NCI-H345 (cell line): ENCODE data around the gene RHPN2.
"Not testable (repeated sequence)": the region's sequence is repeated elsewhere in the genome, so short reads cannot be mapped to it uniquely, and the experiment has no call there.

Source experiments
- DNase-seq: peaks from one replicate; lab custom pipeline; 2025; lab: John Stamatoyannopoulos, UW

The RHPN2 gene

DNA sequence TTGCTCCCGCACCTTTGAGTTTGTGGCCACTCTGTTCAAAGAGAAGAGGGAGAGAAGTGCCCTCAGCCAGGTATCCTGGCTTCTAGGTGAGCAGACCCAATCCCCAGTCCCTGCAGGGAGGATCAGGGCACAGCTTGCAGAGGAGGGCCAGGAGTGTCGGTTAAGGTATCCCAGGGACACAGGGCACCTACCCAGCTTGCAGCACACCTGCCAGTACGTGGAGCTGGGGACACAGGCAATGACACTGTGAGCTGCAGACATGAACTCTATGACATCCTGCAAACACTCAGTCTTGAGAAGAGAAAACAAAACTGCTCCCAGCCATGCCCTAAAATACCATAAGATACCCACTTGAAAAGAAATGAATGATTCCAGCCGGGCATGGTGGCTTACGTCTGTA, 38.1 kb downstream of the RHPN2 start:
- not testable (repeated sequence) for DNase-seq

DNA sequence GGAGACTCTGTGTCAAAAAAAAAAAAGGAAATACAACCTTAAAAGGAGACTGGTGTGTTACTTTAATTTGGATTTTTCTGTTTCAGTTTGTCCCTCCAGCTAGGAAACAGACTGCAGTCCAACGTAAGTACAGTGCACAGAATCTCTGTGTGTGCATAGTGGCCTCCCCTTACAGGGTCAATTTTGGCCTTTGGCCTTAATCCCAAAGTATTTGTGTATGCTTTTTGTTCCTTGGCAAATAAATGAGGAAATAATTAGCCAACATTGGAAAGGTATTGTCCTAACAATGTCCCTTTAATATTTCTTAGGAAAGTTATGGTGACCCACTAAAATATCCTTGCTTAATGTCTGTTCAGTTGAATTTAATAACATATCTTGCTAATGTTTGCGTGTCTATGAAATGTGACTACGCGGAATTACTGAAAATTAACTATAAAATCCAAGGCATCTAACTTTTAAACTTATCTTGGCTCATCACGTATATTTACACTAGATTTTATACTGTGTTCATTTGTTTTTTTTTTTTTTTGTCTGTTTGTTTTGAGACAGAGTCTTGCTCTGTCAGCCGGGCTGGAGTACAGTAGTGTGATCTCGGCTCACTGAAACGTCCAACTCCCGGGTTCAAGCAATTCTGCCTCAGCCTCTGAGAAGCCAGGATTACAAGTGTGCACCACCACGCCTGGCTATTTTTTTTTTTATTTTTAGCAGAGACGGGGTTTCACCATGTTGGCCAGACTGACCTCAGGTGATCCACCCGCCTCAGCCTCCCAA, 39.0 kb downstream of the RHPN2 start:
- not testable (repeated sequence) for DNase-seq

DNA sequence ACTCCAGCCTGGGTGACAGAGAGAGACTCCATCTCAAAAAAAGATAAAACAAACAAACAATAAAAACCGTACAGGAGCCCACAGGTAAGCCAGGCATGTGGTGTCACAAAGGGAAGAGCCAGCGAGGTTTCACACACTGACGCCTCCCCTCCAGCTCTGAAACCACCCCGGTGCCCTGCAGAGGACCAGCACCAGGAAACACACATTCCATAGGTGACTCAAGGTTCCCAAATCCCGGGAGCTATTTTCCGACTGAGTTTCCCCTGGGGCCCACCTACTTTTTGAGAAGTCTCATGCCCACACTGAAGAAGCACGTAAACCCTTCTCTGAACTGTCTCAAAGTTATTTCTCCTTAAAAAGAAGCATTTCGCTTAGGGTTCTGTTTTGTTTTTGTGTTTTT, 40.3 kb downstream of the RHPN2 start:
- no peak for DNase-seq

DNA sequence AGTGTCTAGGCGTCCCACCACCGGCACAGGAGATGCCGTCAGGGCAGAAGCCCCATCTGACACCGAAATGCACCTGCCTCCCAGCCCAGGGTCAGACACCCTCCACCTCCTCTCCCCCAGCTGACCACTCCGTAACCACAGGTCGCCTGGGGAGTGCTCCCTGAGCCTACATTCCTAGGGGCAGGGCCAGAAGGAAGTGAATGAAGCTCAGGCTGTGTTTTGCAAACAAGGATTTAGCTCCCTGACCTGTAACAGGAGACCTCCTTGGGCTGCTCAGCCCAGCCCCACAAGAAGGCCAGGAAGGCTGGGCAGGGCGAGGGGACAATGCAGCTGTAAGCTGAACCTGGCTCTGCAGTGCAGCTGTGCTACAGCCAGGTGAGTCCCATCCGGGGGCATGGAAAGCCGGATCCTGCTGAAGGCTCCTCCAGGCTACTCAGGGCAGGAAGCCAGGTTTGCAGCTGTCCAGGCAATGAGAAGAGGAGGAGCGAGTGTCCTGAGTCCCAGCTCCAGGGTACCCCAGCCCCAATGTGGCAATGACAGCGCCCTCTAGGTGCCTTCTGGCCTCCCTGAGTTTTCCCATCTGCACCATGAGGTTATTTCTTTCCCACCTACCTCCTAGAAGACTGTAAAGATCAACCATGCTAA, 42.1 kb downstream of the RHPN2 start:
- no peak for DNase-seq

DNA sequence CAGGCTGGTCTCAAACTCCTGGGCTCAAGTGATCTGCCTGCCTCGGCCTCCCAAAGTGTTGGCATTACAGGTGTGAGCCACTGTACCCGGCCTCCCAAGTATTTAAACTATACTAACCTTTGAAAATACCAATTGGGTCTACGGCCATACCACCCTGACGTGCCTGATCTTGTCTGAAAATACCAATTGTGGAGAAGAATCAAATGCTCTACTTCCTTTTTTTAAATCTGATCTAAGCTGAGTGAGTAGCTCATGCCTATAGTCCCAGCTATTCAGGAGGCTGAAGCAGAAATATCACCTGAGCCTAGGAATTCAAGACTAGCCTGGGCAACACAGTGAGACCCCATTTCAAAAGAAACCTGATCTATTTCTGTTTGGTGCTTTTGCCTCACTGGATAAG, 53.8 kb downstream of the RHPN2 start:
- DNase-seq: not testable (repeated sequence)

DNA sequence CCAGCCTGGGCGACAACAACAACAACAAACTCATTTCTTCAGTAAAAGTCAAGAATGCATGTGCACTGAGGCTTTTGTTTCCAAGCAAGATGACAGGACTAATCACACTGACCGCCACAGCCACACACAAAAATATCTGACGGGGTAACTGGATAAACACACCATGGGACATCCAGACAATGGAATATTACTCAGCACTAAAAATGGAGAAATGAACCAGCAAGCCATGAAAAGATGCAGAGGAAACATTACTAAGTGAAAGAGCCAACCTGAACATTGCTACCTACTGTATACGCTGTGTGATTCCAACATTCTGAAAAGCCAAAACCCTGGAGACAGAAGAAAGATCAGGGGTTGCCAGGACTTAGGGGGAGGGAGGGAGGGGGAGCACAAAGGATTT, 56.0 kb downstream of the RHPN2 start:
- DNase-seq: no peak

DNA sequence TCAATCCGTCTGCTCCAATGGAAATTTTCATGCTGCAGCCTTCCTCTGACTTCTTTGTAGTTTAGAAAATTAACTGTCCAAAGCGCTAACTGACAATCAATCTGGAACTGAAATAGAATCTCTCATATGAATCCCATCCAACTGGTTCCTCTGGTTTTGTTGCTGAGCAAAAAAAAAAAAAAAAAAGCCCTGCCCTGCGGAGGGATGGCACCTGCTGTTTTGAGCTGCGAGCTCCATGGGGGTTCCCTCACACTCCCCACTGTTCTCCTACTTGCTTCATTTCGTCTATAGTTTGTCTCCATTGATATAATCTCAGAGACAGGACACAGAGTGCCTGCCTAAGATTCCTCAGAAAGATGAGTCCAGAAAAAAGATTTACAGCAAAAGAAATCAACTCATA, 59.2 kb downstream of the RHPN2 start:
- peak; percentile 93 for DNase-seq

DNA sequence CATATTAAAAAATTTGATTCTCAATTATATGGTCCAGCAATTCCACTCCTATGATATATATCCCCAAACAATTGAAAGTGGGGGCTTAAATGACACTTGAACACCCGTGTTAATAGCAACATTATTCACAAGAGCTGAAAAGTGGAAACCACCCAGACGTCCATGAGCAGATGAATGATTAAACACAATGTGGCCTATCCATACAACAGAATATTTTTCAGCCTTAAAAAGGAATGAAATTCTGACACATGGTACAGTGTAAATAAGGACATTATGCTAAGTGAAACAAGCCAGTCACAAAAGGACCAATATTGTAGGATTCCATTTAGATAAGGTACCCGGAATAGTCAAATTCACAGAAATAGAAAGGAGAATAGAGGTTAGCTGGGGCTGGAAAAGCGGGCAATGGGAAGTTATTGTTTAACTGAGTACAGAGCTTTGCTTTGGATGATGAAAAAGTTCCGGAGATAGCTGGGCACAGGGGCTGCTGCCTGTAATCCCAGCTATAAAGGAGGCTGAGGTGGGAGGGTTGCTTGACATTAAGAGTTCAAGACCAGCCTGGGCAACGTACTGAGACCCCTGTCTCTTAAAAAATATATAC, 61.2 kb downstream of the RHPN2 start:
- DNase-seq: not testable (repeated sequence)

DNA sequence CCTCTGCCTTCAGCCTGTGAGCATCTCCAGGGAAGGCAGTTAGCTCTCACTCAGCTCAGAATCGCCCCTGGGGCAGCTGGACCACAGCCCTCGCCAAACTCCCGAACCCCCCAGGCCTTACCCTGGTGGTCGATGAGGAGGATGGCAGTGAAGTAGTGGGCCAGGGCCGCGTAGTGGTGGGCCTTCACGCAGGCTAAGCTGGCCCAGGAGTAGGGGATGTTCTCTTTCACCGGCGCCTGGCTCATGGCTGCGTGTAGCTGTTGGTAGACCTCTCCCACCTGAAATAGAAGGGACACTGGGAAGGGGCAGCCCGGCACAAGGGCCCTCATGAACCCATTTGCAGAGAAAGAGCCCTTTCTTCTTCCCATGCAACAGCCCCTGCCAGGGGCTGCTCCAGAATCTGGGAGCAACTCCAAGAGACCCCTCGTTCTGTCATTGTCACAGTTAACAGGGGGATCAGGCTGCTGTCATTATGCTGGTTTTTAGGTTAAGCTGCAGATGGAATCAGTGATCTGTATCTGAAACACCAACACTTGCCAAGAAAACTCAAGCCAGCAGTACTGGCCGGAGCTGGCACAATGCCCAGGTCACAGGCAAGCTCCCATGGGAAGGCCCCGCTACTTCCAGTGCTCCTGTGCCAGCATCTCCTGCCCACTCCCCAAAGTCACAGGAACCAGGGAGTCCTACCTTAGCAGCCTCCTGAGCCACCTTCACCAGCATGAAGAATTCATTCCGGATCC, 62.4 kb downstream of the RHPN2 start:
- DNase-seq: peak; percentile 6

DNA sequence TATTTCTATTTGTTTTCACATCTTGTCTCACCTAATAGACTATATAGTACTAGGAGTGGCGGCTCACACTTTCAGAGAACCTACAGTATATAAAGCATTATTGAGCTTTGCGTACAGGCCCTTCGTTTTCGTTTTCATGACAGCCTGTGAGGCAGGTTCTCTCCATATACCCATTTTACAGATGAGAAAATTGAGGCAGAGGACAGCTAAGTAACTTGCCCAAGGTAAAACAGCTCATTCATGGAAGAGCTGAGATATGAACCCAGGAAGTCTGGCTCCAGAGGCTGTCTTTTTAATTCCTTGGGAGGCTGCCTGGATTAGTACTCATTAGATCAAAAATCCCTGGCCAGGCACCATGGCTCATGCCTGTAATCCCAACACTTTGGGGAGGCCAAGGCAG, 63.8 kb downstream of the RHPN2 start:
- DNase-seq: no peak

DNA sequence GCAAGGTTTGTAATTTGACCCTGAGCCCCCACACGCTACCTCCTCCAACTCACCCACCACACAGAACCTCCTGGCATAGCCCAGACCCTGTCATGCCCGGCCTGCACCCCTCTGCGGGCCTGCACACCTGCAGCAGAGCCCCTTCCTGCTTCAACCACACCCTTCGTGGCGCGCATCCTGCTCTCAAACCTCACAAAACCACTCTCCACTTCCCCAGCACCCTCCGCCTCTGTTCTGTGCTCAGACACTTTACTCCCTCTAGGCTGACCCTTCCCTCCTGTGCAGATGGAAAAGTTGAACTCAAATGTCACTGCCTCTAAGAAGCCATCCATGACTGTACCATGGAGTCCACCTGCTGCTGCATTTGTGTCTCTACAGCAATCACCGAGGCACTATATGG, 64.2 kb downstream of the RHPN2 start:
- DNase-seq: no peak

DNA sequence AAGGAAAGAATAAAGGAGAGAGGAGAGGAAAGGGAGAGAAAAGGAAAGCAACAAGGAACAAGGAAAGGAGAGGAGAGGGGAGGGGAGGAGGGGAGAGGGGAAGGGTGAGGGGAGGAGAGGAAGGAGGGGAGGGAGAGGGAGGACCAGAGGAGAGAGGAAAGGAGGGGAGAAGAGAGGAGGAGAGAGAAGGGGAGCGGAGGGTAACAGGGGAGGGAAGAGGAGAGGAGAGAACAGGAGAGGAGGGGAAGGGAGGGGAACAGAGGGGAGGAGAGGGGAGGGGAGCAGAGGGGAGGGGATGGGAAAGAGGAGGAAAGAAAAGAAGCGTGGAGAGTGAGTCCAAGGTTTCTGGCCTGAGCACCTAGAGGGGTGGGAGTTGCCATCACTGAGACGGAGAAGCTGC, 66.0 kb downstream of the RHPN2 start:
- no peak for DNase-seq

DNA sequence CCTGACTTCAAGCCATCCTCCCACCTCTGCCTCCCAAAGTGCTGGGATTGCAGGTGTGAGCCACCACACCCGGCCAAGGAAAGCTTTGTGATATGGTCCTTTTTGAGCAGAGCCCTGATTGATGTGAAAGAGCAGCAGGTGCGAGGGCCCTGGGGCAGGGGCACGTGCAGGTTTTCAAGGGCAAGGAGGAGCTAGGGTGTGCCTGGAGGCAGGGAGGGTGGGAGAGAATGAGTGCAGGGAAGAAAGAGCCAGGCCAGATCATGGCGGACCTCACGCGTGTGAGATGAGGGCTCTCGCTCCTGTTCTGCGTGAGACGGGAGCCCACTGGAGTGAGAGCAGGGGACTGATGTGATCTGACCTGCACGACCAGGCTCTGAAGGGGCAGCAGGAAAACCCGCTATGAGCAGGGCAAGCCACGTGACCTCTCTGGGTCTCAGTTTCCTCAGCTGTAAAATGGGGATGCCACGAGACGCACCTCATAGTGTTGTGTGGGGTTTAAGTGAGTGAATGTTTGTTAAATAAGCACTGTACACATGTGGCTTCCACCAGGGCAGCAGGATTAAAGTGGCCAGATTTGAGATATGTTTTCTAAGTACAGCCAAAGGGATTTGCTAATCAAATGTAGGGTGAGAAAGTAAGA, 66.9 kb downstream of the RHPN2 start:
- DNase-seq: no peak

DNA sequence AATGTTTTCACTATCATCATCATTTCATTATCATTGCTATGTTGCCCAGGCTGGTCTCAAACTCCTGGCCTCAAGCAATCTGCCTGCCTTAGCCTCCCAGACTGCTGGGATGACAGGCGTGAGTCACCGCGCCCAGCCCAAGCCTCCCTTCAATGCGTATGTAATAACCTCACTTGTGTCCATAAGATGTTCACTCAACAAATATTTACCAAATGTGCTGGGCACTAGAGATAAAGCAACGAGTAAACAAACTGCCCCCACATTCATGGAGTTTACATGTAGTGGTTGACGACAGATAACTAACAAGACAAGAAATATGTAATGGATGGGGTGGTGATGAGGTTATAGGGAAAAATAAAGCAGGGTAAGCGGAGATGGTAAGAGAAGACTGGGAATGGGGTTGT, 67.6 kb downstream of the RHPN2 start:
- peak; percentile 16 for DNase-seq

DNA sequence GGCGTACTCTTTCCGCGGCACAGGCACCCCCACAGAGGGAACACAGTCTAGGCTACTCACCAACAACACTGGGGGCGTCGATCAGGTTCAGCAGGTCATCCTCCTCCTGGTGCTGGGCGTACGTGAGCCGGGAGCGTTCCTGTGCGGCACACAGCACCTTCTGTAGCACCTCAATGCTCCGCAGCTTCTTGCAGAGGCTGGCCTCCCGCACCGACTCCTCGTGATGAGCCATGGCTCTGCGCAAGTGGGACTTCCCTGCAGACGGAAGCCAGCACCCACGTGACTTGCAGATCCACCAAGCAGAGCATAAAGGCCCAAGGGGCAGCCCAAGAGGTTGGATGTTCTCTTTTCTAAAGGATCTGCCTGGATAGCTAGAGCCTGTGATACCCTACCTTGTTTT, 68.7 kb downstream of the RHPN2 start:
- not testable (repeated sequence) for DNase-seq

DNA sequence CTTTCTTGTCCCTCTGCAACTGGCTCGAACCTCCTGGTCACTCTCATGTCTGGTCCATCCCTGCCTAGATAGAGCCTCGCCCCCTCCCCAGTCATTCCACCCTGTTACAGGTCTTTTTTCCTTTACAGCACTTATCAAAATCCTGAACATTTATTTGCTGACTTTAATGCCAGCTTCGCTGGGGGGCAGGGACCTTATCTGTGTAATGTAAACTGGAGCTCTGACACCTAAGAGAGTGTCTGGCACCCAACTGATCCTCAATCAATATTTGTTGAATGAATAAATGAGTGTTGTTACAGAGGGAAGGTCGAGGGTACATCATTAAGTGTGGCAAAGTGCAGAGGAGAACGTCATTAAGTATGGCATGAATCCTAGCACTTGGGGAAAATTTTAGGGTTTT, 76.0 kb downstream of the RHPN2 start:
- DNase-seq: no peak

DNA sequence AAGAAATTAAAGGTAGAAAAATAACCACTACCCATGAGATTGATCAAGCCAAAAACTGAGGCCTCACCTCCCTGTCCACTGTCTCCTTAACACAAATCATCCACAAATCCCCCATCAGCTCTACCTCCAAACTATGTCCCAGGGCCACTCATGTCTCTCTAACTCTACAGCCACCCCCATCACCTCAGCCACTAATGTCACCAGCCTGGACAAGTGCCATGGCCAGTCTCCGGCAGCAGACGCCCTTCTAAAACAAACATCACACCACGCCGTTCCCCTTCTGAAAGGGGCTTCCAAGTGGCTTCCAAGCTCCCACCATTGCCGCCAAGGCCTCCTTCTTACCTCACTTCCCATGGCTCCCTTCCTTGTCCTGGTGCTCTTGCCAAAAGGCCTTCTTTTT, 76.4 kb downstream of the RHPN2 start:
- not testable (repeated sequence) for DNase-seq

DNA sequence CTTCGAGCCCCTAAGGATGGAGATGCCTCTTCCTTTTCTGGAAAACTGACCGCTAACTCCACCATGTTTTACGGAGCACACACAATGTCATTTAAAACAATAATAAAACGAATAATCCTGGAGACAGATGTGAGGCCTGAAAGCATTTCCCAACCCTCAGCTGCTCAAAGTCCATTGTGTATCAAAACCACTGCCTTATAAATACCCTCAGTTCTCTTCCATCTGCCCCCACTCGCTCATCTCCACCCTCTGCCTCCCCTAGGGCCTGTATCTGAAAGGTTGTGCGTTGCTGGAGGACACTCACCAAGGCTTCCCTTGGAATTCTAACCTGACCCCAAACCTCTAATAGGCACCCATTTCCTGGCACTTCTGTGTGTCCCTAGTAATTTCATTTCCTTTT, 82.2 kb downstream of the RHPN2 start:
- not testable (repeated sequence) for DNase-seq

DNA sequence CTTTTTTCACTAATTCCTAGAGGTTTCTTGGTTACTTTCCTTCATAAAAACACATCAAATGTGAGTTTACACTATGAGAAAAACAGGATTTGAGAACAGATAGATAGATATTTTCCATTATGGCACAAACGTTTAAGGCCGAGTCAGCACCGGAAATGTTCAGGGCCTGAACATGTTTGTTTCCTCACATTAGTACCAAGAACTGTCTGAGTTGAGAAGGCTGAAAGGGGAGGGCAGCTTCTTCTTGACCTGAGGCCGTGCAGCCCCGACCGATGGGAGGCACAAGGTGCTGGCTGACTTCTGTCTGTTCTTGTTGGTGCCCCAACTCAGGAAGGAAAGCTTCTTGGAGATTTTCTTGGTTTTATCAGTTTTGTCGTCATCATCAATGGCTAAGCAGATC, 84.9 kb downstream of the RHPN2 start:
- not testable (repeated sequence) for DNase-seq

DNA sequence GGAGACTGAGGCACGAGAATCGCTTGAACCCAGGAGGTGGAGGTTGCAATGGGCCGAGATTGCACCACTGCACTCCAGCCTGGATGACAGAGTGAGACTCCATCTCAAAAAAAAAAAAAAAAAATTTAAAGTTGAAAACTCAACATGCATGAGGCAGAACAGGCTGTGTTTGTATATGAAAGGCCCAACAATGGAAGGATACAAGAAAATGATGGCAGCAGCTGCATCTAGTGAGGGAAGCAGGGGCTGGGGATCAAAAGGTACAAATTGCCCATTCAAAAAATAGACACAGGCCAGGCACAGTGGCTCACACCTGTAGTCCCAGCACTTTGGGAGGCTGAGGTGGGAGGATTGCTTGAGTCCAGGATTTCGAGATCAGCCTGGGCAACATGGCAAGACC, 86.9 kb downstream of the RHPN2 start:
- not testable (repeated sequence) for DNase-seq

DNA sequence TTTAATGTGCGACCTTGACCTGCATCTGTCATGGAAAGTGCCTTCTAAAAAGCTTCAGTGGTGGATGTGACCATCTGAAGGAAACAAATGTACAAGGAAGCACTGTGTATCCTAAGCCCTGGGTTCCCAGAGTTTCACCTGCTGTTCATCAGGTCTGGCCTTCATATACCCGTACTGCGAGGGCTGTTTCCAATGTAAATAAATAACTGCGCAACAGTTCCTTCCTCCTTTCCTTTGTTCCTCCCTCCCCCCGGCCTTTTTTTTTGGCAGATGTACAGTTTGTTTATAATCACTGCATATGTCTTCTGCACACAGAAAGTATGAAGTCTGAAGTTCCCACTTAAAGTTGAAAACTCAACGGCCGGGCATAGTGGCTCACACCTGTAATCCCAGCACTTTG, 87.4 kb downstream of the RHPN2 start:
- DNase-seq: peak; percentile 33

DNA sequence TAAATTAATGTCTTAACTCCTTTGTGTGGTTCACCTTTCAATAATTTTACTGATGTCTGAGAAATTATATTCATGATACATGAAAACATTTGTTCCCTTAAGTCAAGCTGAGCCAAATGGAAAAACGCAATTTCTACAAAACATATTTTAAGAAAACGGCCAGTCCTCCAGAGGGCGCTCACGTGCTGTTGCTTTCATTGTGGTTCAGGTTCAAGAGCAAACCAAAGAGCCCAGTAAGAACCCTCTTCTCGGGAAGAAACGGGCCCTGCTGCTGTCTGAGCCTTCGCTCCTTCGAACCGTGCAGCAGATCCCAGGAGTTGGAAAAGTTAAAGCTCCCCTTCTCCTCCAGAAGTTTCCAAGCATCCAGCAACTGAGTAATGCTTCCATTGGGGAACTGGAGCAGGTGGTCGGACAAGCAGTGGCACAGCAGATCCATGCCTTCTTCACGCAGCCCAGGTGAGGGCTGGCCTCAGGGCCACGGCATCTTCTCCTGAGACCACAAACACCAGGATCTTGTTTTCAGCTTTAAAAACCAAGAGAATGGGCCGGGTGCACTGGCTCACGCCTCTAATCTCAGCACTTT, 88.4 kb downstream of the RHPN2 start:
- peak; percentile 84 for DNase-seq
